Activated CD8-positive, alpha-beta T cell treated with anti-CD3 and anti-CD28 coated beads for 36 hours (primary cell): ENCODE data around the gene TBC1D3H. TPM values are rescaled to one million over a fixed set of nuclear protein-coding genes. Genes with fewer than 3 reads are reported as not detected.
"Not testable (repeated sequence)": the region's sequence is repeated elsewhere in the genome, so short reads cannot be mapped to it uniquely, and the experiment has no call there.

ENCODE experiments used
- ATAC-seq: fragments of 200-7000 bp; cut with Tn5 transposase; one replicate; pipeline ENCODE4 v1.10.0; 2021; ENCODE audit warnings: mild to moderate bottlenecking, moderate library complexity
- CTCF ChIA-PET: fragments of 350-600 bp; sonication (Branson Sonifier 250); formaldehyde crosslinking; loops from one replicate; lab custom pipeline; 2021; ENCODE audit warnings: antibody characterized with exemption; lab: Charles Lee
- POLR2A ChIA-PET: fragments of 350-600 bp; sonication (Branson Sonifier 250); formaldehyde crosslinking; loops from one replicate; lab custom pipeline; 2021; ENCODE audit warnings: antibody characterized with exemption; lab: Charles Lee
- DNase-seq: peaks from one replicate; pipeline ENCODE4 v3.0.0-alpha.2; 2020
- H3K27ac Mint-ChIP-seq: one replicate; pipeline ENCODE4 v1.8.0; 2021; ENCODE audit warnings: mild to moderate bottlenecking, mixed read lengths
- H3K27me3 Mint-ChIP-seq: one replicate; pipeline ENCODE4 v1.8.0; 2021; ENCODE audit warnings: mixed read lengths
- H3K36me3 Mint-ChIP-seq: one replicate; pipeline ENCODE4 v1.8.0; 2021; ENCODE audit warnings: low read depth, mixed read lengths
- H3K4me1 Mint-ChIP-seq: one replicate; pipeline ENCODE4 v1.8.0; 2021; ENCODE audit warnings: low read depth, mixed read lengths
- H3K4me3 Mint-ChIP-seq: one replicate; pipeline ENCODE4 v1.8.0; 2021; ENCODE audit warnings: mild to moderate bottlenecking, moderate library complexity, mixed read lengths
- H3K9me3 Mint-ChIP-seq: one replicate; pipeline ENCODE4 v1.8.0; 2021; ENCODE audit warnings: mixed read lengths
- intact Hi-C: fragments of 100-400 bp; cut with micrococcal nuclease; formaldehyde crosslinking; loops from one replicate; pipeline ENCODE4 v1.10.0; 2022
- total RNA-seq, 2 experiments: library from RNA; stranded (reverse); gene quantifications; one replicate each; pipeline ENCODE4 v1.2.3, GENCODE V29; 2021

TBC1D3H gene
- total RNA-seq, result not detected

DNA sequence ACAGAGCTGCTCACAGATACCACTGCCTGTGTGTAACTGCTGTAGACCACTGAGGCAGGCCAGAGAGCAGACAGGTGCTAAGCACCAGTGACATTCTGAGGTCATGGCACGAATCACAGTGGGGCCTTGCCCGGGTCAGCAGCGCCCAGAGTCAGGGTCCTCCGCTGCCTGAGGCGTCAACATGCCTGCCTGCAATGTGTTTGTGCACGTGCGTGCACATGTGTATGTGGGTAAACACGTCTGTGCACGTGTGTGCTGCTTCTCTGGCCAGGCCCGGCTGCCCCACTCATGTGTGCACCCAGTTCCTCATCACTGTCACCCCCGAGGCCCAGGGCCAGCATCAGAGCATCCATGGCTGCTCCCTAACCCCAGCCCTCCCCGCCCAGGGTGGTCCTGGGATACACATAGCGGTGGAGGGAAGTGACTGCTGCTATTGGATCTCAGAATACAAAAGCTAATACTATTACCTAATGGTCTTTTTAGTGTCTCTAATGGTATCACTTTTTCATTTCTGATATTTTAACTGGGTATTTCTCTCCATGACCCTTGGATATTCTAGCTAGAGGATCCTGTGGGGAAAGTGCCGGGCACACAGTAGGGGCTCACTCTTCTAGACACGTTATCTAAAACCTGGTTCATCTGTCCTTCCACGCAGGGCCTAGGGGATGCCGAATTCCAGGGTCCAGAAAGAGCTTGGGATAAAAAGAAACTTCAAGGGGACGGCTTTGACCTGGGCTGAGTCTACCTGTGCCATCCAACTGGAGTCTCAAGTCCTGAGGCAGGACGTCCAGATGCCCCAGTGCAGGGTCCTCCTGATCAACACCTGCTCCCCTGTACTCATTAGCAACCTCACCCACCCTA lies at the start of gene TBC1D3H:
Gene TBC1D3H (minus strand): TSS at position 51 of the 861 bp plus-strand sequence. CDS start 1,540 bp downstream, outside the sequence.
- H3K4me1 Mint-ChIP-seq, POLR2A ChIA-PET, H3K36me3 Mint-ChIP-seq, H3K27me3 Mint-ChIP-seq, DNase-seq, H3K27ac Mint-ChIP-seq, ATAC-seq, intact Hi-C loops, H3K9me3 Mint-ChIP-seq, CTCF ChIA-PET, H3K4me3 Mint-ChIP-seq: not testable (repeated sequence)

DNA sequence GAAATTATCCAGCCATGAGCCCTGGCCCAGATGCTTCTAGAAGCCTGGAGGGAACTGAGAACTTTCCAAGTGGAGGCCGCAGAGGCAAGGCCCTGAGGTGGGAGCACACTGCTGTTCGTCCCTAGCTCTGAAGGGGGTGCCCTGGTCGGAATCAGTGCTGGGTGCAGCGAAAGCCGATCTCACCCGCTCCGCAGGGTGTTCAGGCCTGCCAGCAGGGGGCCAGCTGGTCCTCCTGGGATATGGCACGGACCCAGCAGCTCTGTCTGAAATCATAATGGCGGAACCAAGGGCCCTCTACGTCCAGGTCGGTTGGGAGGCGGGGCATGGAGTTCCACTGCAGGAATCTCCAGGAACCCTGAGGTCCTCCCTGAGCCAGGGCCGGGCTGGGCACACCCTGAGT lies 40.7 kb upstream of the TBC1D3H start:
- H3K9me3 Mint-ChIP-seq, DNase-seq, H3K36me3 Mint-ChIP-seq, H3K27me3 Mint-ChIP-seq, POLR2A ChIA-PET, H3K27ac Mint-ChIP-seq, H3K4me3 Mint-ChIP-seq, H3K4me1 Mint-ChIP-seq, intact Hi-C loops, CTCF ChIA-PET, ATAC-seq: not testable (repeated sequence)

DNA sequence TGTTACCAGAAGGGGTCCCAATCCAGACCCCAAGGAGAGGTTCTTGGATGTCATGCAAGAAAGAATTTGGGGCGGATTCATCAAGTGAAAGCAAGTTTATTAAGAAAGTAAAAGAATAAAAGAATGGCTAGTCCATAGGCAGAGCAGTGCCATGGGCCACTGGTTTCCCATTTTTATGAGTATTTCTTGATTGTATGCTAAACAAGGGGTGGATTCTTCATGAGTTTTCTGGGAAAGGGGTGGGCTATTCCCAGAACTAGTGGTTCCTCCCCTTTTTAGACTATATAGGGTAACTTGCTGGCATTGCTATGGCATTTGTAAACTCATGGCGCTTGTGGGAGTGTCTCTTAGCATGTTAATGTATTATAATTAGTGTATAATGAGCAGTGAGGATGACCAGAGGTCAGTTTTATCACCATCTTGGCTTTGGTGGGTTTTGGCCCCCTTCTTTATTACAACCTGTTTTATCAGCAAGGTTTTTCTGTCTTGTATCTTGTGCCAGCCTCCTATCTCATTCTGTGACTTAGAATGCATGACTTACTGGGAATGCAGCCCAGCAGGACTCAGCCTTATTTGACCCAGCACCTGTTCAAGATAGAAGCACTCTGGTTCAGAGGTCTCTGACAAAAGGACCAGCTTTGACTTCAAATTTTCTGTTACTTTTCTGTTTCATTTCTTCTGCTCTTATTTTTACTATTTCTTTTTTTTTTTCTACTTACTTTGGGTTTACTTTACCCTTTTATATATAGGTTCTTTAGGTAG lies 27.1 kb upstream of the TBC1D3H start:
- H3K27me3 Mint-ChIP-seq, ATAC-seq, H3K27ac Mint-ChIP-seq, intact Hi-C loops, CTCF ChIA-PET, H3K4me1 Mint-ChIP-seq, DNase-seq, H3K36me3 Mint-ChIP-seq, H3K4me3 Mint-ChIP-seq, H3K9me3 Mint-ChIP-seq, POLR2A ChIA-PET: not testable (repeated sequence)

DNA sequence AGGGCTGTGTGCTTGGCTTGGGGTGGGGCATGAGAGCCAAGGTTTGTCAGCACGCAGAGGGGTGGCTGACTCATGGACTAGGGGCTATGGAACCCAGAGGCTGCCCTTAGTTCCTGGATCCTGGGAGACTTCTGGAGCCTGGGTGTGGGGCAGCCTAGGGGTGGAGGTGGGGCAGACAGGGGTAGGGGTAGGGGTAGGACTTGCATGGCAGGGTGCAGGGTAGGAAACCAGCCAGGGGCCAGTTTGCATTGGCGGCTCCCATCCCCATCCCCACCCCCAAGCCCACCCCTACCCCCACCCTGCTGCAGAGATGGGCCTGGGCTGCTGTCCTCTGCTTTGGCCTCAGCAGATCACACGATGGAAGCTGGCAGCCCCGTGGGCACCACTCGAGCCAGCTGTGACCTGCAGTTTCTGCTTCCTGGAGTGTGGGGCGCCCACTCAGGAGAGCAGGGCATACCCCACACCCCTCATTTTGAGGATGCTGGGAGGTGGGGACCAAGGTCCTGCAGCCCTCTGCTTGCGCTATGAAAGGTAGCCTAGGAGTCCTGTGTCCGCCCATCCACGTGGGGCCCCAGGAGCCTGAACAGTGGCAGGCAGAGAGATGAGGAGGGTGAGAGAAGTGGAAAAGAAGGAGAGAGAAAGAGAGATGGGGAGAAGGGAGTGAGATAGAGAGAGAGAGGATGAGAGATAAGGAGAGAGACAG lies 2.9 kb upstream of the TBC1D3H start:
- DNase-seq, H3K36me3 Mint-ChIP-seq, H3K27ac Mint-ChIP-seq, CTCF ChIA-PET, H3K4me3 Mint-ChIP-seq, POLR2A ChIA-PET, H3K27me3 Mint-ChIP-seq, ATAC-seq, H3K4me1 Mint-ChIP-seq, H3K9me3 Mint-ChIP-seq, intact Hi-C loops: not testable (repeated sequence)

DNA sequence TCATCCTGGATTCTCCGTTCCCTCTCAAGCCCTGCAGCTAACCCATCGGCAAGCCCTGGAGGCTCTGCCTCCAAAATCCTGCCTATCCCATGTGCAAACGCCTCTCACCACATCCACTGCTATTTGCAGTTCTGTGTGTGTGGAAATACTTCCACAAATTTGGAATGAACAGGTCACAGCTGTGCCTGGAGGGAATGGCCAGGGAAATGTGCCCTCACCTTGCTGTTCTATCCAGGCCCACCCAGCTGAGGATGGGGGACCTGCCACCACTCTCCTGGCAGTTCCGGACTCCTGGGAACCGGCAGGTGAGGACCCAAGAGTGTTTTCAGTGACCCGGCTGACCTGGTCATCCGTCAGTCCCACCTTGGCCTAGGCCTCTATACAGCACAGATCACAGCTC lies 12.3 kb downstream of the TBC1D3H start:
- ATAC-seq, H3K27me3 Mint-ChIP-seq, POLR2A ChIA-PET, H3K27ac Mint-ChIP-seq, intact Hi-C loops, H3K36me3 Mint-ChIP-seq, DNase-seq, H3K4me3 Mint-ChIP-seq, CTCF ChIA-PET, H3K9me3 Mint-ChIP-seq, H3K4me1 Mint-ChIP-seq: not testable (repeated sequence)

DNA sequence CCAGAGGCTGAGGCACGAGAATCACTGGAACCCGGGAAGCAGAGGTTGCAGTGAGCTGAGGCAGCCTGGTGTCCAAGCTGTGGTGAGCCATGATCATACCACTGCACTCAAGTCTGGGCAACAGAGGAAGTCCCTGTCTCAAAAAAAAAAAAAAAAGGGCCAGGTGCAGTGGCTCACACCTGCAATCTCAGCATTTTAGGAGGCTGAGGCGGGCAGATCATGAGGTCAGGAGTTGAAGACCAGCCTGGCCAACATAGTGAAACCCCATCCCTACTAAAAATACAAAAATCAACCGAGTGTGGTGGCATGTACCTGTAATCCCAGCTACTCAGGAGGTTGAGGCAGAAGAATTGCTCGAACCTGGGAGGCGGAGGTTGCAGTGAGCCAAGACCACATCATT lies 25.7 kb downstream of the TBC1D3H start:
- POLR2A ChIA-PET, H3K27me3 Mint-ChIP-seq: not testable (repeated sequence)

More for the DNA sequence above, 25.7 kb downstream of the TBC1D3H start:
- H3K36me3 Mint-ChIP-seq, CTCF ChIA-PET, intact Hi-C loops, H3K27ac Mint-ChIP-seq, DNase-seq, H3K4me1 Mint-ChIP-seq, ATAC-seq, H3K9me3 Mint-ChIP-seq, H3K4me3 Mint-ChIP-seq: not testable (repeated sequence)

Other genes with a start within 250 kb of the TBC1D3H start
- 1 to 10 TPM; 6.6 to 9.0 TPM for gene TBC1D3B, start 211.8 kb downstream of the TBC1D3H start, total RNA-seq
- gene CCL3L1, start 191.7 kb downstream of the TBC1D3H start, total RNA-seq, result 10 to 100 TPM; 33.8 to 35.1 TPM
- gene CCL4L2, start 177.4 kb downstream of the TBC1D3H start, total RNA-seq, result 100 to 1,000 TPM in 1 of 2 experiments, 10 to 100 TPM in 1; 95.1 to 102 TPM
- gene TBC1D3I, start 123.9 kb downstream of the TBC1D3H start, total RNA-seq, result under 1 TPM; 0.38 to 0.45 TPM
- gene TBC1D3G, start 64.6 kb downstream of the TBC1D3H start, total RNA-seq, result not detected
- 10 to 100 TPM; 46.5 to 50.5 TPM for gene ZNHIT3, start 98.2 kb upstream of the TBC1D3H start, total RNA-seq
- gene MYO19, start 146.4 kb upstream of the TBC1D3H start, total RNA-seq, result 100 to 1,000 TPM; 106 to 114 TPM
- 10 to 100 TPM; 11.0 to 11.9 TPM for gene PIGW, start 146.6 kb upstream of the TBC1D3H start, total RNA-seq
- gene GGNBP2, start 156.5 kb upstream of the TBC1D3H start, total RNA-seq, result 10 to 100 TPM; 82.9 to 87.4 TPM
- 1 to 10 TPM; 8.6 to 9.2 TPM for gene DHRS11, start 203.4 kb upstream of the TBC1D3H start, total RNA-seq
- gene MRM1, start 213.1 kb upstream of the TBC1D3H start, total RNA-seq, result 10 to 100 TPM; 24.5 to 27.4 TPM